Fibroblast of gingiva (primary cell): ENCODE measurements around the gene CST5.
"Not testable (repeated sequence)": the region's sequence is repeated elsewhere in the genome, so short reads cannot be mapped to it uniquely, and the experiment has no call there.

ENCODE experiments used
- DNase-seq: peaks from one replicate; pipeline ENCODE4 v3.0.0-alpha.2; 2011; ENCODE audit warnings: low read depth

Gene CST5

GRCh38 chr20:23879328-23879798, at the start of gene CST5:
Gene CST5, minus strand, starts transcription at chr20:23879748. Its CDS starts 72 bp downstream, at chr20:23879676.
- DNase-seq: no peak

- no peak for DNase-seq
Measured at GRCh38 chr20:23928788-23929187, 49.2 kb upstream of the CST5 start.

DNA sequence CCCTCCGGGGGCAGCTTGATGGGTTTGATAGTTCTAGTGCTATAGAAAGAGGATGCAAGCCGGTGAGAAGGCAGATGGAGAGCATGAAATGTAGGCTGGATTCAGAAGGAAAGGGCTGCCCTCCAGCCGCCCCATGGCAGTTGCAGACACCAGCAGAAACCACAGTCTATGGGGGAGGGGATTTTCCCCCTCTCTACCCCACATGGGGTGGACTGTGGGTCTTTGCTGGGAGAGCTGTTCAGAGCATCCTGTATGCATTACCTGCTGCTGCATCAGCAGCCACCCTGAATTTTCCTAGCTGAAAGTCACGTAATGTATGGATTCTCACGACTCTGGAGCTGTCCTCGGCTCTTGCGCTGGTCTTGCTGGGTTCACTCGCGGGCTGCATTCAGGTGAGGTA, 48.8 kb upstream of the CST5 start:
- DNase-seq: no peak

DNA sequence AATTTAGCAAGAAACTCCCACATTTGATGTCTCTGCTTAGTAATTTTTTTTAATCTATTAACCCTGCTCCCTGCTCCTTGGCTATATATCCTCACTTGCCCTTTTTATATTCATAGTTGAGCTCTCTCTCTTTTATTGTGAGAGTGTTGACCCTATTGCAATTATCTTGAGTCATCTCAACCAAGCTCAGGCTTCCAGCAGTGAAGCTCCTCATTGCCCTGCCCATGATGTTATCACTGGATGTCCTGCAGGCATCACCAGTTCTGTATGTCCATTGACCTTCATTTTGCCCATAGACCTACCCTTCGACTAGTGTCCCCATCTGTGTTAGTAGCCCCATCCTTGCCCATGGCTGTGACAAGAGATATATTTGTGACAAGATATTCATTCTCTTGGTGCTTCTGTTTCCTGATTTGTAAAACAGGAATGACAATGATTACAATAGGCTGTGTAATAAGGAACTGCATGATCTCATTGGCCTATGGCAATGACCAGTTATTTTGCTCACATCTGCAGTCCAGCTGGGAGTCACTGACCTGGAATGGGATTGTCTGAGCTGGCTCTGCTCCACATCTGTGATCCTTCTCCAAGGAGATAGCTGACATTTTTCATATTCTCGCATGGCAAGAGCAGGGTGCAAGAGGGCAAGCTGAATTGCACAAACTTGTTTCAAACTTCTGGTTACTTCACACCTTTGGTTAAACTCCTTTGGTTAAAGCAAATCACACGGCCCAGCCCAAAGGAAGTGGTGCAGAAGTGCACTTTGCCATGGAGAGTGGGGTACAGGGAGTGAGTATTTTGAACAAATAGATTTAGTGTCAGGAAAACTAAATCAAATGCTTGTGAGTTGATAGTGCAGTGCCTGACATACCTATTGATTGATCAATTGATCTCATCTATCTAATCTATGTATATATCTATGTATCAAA, 47.7 kb upstream of the CST5 start:
- DNase-seq: peak; percentile 73

- DNase-seq: no peak
Measured at GRCh38 chr20:23926526-23926880, 47.0 kb upstream of the CST5 start.

DNA sequence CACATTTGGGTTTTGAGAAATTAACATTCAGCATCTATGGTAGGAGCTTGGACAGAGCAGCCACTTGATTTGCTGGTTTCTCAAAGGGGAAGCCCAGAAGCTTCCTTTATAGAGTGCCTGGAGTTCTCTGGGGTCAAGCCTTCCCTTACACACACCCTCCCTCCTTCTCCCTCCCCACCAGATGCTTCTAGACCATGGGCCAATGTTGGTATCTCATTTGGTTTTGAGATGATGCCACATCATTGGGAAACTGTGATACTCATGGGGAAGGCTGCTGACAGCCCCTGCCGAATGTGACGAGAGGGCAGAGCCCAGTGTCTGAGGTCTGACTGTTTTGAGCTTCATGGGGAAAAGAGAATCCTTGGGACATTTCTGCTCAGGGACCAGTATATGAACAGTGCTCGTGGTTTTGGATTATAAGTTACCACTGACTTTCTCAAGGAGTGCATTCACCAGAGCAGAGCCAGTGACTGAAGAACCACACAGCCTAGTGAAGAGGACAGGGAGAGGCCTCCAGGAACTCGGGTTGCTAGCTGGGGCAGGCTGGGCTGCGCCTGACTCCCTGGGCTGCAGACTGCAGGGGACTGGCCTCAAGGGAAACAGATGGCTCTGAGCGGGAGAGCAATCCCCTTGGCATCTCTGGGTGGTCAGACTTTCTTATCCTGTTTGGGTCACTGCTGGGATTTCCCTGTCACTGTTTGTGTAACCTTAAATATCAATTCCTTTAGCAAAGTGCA, 46.4 kb upstream of the CST5 start:
- no peak for DNase-seq

DNA sequence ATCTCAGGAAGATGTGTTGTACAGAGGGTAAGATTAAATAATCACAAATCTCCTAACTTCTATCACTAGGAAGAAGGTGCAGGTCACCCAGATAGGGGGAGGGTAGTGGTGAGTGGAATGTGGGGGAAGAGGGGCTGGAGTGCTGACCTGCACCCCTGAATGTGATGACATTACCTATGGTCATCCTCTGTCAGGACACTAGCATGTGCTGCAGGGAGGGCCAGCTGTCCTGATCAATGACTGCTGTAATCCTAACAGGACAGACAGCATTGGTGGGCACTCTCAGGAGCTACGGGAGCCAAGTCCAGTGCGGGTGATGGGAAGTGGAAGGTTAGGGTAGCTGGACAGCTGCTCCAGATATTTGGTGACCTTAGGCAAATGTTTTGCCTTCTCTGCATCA, 45.2 kb upstream of the CST5 start:
- no peak for DNase-seq

- no peak for DNase-seq
Measured at GRCh38 chr20:23923891-23924435, 44.4 kb upstream of the CST5 start.

GRCh38 chr20:23923311-23923710, 43.8 kb upstream of the CST5 start:
- no peak for DNase-seq

GRCh38 chr20:23920408-23921325, 41.1 kb upstream of the CST5 start:
- no peak for DNase-seq

DNA sequence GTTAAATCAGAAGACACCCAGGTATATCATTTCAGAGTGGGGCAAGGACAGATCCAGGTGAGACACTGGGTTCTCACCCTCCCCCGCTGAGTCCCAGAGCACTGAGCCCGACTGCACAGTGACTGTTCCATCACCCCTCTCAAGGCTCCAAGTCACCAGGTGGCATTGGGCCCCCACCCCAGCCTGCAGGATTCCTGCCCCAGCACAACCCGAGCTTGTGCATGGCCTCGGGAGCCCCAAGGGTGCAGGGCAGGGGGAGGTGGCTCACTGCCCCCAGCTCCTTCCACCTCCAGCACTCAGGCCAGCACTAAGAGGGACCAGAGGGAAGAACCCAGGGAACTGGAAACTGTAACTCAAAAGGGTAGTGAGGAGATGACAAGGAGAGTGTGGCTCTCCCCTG, 39.3 kb upstream of the CST5 start:
- no peak for DNase-seq

DNA sequence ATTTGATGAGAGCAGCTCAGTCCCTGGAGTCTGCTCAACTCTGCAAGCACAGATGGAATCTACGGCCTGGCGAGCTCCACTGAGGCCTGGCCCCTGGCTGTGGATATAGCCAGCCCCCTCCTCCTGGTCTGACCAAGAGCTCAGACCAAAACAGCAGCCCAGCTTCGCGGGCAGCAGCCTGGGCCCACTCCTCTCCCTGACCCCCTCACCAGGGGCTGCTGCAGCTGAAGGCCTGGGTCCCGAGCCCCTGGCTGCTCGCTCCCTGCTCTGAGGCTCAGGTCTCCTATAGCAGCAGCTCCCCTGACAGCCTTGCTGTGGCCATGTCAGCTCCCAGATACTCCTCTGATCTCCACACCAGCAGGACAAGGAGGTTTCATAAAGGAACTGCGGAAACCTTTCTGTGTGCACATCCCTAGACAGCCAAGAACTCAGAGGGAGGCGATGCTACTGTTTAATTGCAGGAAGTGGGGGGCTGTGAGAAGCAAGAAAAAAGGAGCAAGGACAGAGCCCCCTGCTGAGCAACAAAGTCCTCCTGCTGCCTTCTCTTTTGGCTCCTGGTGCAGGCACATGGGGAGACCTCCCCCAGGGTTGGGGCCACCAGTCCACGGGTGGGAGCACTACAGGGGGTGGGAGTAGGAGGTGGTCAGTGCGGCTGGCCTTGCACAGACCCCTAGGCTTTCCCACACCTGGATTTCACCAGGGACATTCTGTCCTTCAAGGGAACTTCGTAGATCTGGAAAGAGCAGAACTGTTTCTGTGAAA, 38.7 kb upstream of the CST5 start:
- DNase-seq: no peak

- DNase-seq: no peak
Measured at GRCh38 chr20:23917024-23917725, 37.6 kb upstream of the CST5 start.

GRCh38 chr20:23915844-23916243, 36.3 kb upstream of the CST5 start:
- no peak for DNase-seq

DNA sequence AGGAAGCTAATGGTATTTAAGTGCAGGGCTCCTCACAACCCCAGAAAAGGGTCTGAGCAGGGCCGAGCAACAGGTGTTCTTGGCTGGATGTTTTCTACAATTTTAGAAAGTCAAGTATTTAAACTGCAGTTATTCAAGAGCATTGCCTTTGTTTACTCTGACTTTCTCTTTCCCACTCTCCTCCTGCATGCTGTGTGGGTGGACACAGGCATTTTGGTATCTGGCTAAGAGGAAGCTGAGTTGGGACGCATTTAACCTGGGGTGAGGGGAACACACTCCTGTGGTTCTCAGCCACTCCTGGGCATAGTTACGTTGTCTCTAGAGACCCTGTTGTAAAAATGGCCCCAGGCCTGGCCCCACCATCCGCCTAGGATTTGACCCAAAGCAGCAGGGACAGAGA, 34.9 kb upstream of the CST5 start:
- not testable (repeated sequence) for DNase-seq

DNA sequence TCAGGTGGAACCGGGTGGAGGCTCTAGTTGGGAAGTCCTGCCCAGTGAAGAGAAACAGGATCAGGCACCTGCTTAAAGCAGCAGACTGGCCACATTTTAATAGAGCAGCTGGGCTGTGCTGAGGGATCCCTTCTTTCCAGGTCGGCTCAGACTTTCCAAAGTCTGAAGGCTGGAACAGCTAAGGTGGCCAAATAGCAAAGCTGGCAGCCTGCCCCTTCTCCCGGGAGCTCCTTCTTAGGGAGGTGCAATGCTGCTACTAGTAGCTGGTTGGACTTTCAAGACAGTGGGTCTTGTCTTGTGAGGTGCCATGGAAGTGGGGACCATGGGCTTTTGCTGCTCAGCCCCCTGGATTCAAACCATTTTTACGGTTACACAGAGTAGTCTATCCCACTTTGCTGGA, 30.7 kb upstream of the CST5 start:
- no peak for DNase-seq

- no peak for DNase-seq
Measured at GRCh38 chr20:23909390-23909789, 29.8 kb upstream of the CST5 start.

GRCh38 chr20:23907579-23907978, 28.0 kb upstream of the CST5 start:
- DNase-seq: no peak

- not testable (repeated sequence) for DNase-seq
Measured at GRCh38 chr20:23902396-23902795, 22.8 kb upstream of the CST5 start.

- not testable (repeated sequence) for DNase-seq
Measured at GRCh38 chr20:23890867-23891266, 11.3 kb upstream of the CST5 start.
